ENCODE results near the gene HOXB4. TPM values are rescaled to one million over a fixed set of nuclear protein-coding genes. Genes with fewer than 3 reads are reported as not detected.

The HOXB4 gene
- total and polyA plus RNA-seq, 2 of the 4 experiments (the other 2 are of a cell fraction), result 2.0 to 8.5 TPM

DNA sequence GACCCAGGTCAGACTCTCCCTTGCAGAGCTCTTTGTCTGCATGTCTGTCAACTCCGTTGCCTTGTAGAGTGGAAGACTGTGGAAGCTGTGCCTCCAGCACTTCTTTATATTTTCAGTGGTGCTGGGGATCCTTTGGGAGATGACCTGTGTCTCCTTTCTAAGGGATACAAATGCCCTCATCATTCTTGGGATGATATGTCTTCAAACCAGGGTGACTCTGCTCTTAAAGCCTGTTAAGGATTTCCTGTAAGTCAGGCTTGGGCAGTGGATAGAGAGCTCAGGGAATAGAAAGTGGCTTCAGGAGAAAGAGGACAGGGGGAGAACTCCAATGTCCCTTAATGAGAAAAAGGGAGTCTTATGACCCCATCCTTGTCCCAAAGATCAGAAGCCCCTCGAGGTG lies 10.4 kb upstream of the HOXB4 start:
- no peak for TF ChIP-seq MAZ (IDR thresholded peaks at IDR 0.05; ENCODE audit: borderline replicate concordance, low read depth, low read length)
- TF ChIP-seq RFX5 (IDR thresholded peaks at IDR 0.05; ENCODE audit: low read depth, low read length), result no peak
- TF ChIP-seq, protein P1, sequence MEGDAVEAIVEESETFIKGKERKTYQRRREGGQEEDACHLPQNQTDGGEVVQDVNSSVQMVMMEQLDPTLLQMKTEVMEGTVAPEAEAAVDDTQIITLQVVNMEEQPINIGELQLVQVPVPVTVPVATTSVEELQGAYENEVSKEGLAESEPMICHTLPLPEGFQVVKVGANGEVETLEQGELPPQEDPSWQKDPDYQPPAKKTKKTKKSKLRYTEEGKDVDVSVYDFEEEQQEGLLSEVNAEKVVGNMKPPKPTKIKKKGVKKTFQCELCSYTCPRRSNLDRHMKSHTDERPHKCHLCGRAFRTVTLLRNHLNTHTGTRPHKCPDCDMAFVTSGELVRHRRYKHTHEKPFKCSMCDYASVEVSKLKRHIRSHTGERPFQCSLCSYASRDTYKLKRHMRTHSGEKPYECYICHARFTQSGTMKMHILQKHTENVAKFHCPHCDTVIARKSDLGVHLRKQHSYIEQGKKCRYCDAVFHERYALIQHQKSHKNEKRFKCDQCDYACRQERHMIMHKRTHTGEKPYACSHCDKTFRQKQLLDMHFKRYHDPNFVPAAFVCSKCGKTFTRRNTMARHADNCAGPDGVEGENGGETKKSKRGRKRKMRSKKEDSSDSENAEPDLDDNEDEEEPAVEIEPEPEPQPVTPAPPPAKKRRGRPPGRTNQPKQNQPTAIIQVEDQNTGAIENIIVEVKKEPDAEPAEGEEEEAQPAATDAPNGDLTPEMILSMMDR (conservative IDR thresholded peaks at IDR 0.05; ENCODE audit: low read depth, low read length), result no peak
- no peak for TF ChIP-seq ELK1 (IDR thresholded peaks at IDR 0.05; ENCODE audit: borderline replicate concordance, low read depth, low read length)
- no peak for TF ChIP-seq BHLHE40 (IDR thresholded peaks at IDR 0.05; ENCODE audit: low read depth, low read length)
- no peak for TF ChIP-seq RAD21 (IDR thresholded peaks at IDR 0.05; ENCODE audit: low read length)
- TF ChIP-seq FOS (IDR thresholded peaks at IDR 0.05; ENCODE audit: low read depth, low read length), result no peak
- TF ChIP-seq CEBPB (IDR thresholded peaks at IDR 0.05; ENCODE audit: low read depth, low read length), result no peak
- no peak for TF ChIP-seq RCOR1 (IDR thresholded peaks at IDR 0.05; ENCODE audit: insufficient replicate concordance, low read length)
- TF ChIP-seq CHD1 (IDR thresholded peaks at IDR 0.05; ENCODE audit: low read depth, low read length), result no peak
- no peak for TF ChIP-seq POLR2A (IDR thresholded peaks at IDR 0.05; ENCODE audit: low read depth, low read length)
- no peak for TF ChIP-seq SMC3 (IDR thresholded peaks at IDR 0.05; ENCODE audit: low read depth, low read length)
- no peak for TF ChIP-seq MXI1 (IDR thresholded peaks at IDR 0.05; ENCODE audit: borderline replicate concordance, low read depth, low read length)
- no peak for TF ChIP-seq NFE2L2 (IDR thresholded peaks at IDR 0.05; ENCODE audit: low read depth, low read length)
- no peak for TF ChIP-seq USF2 (IDR thresholded peaks at IDR 0.05; ENCODE audit: low read depth, low read length)
- H3K4me2 ChIP-seq (ENCODE audit: low read depth, low read length), result peak overlapping the region; percentile 98
- H3K9me3 ChIP-seq (ENCODE audit: control insufficient read depth, insufficient read depth, low read length), result no peaks in the 10 kb centered on the region
- dilution Hi-C loops (cut with HindIII; ENCODE audit: low sequenced_read_pairs, unreplicated experiment) (no loop called here), intact Hi-C loops (cut with micrococcal nuclease) (no loop called here), in situ Hi-C loops (cut with MboI; ENCODE audit: low sequenced_read_pairs) (no loop called here)
- H3K14ac ChIP-seq (replicated peaks; ENCODE audit: low read depth, low read length), result peak overlapping the region; percentile 99
- H3K4ac ChIP-seq (ENCODE audit: low read depth, low read length), result peak overlapping the region; percentile 99
- peak overlapping the region; percentile 92 for H4K5ac ChIP-seq (ENCODE audit: low read depth, low read length)
- peak overlapping the region; percentile 94 for H2AK9ac ChIP-seq (replicated peaks; ENCODE audit: low read depth, low read length, poor library complexity)
- peak overlapping the region; percentile 95 for H2BK15ac ChIP-seq (ENCODE audit: low read depth, low read length)
- no CpG with 5 or more reads among the region's 2 CpGs for WGBS, 2 experiments (ENCODE audit: extremely low coverage in 2 of 2, insufficient read length in 1 of 2)
- peak overlapping the region; percentile 96 to 99 for H4K8ac ChIP-seq (ENCODE audit: low read depth in 2 of 2, low read length in 2 of 2)
- peaks cover 11% of the 10 kb centered on the region; the same call in 1 of the 2 replicates for H3K36me3 ChIP-seq (ENCODE audit: control insufficient read depth, insufficient read depth, low read length)
- H2BK5ac ChIP-seq (ENCODE audit: low read depth, low read length, poor library complexity, severe bottlenecking), result peak overlapping the region; percentile 99
- H3K27me3 ChIP-seq (ENCODE audit: control insufficient read depth, insufficient read depth, low read length), result no peaks in the 10 kb centered on the region
- peak overlapping the region; percentile 97 for H2BK120ac ChIP-seq (ENCODE audit: low read depth, low read length)
- H4K91ac ChIP-seq (ENCODE audit: insufficient read depth, low read depth, low read length), result peak overlapping the region; percentile 99
- peak overlapping the region; percentile 100 for H3K56ac ChIP-seq (ENCODE audit: extremely low read depth, insufficient read depth, low read length)
- ChIA-PET POLR2A (ENCODE audit: unreplicated experiment) (interaction anchor here (0.6 to 1.6 kb wide), 11 partner anchors 10 to 190 kb away, joined by 3 to 6 read pairs (median 4); no protein-coding TSS in a partner anchor), CTCF (interaction anchor here (1.0 to 2.6 kb wide), 3 partner anchors 42 to 237 kb away, joined by 3 to 15 read pairs (median 5); no protein-coding TSS in a partner anchor)
- ATAC-seq (ENCODE audit: low read depth), result no peak
- DNase-seq, result peak; percentile 53
- H3K4me3 ChIP-seq (ENCODE audit: insufficient read depth, low read depth, low read length), result peak overlapping the region; percentile 91
- H3K9me1 ChIP-seq (ENCODE audit: insufficient read depth, low read length), result no peaks in the 10 kb centered on the region
- H2BK20ac ChIP-seq (ENCODE audit: low read depth, low read length), result peak overlapping the region; percentile 55
- no TSS peak for BruUV-seq (replicated peaks)
- peak overlapping the region; percentile 96 for H3K18ac ChIP-seq (ENCODE audit: low read depth, low read length)
- H3K23ac ChIP-seq (ENCODE audit: low read depth, low read length), result peak overlapping the region; percentile 100
- peaks cover 5% of the 10 kb centered on the region for H3K4me1 ChIP-seq (ENCODE audit: control insufficient read depth, insufficient read depth, low read length)
- no peaks in the 10 kb centered on the region; the same call in 1 of the 2 replicates for H4K20me1 ChIP-seq (ENCODE audit: insufficient read depth, low read length)
- peak overlapping the region; percentile 100 for H3K9ac ChIP-seq (ENCODE audit: low read depth, low read length)
- H3K27ac ChIP-seq (ENCODE audit: insufficient read depth, low read length), result peak overlapping the region; percentile 99
- peak overlapping the region; percentile 95 for H2AK5ac ChIP-seq (ENCODE audit: low read depth, low read length)
- H2AFZ ChIP-seq (replicated peaks; ENCODE audit: low read length, poor library complexity), result no peak overlapping the region
- H3K79me1 ChIP-seq (ENCODE audit: low read depth in 1 of 2, low read length in 2 of 2), result no peaks in the 10 kb centered on the region
